Spleen (tissue), 11 donors: ENCODE data around the gene HOXB9. TPM values are rescaled to one million over a fixed set of nuclear protein-coding genes. Genes with fewer than 3 reads are reported as not detected.

Experiments
- DNase-seq: peaks from one replicate; pipeline ENCODE4 v3.0.0-alpha.2; 2020
- H3K27ac ChIP-seq, 8 donors: fragments of 200-600 bp; sonication (generic) in 7 of 8; 1 replicate in 4 of 8; 2 replicates in 4 of 8; pipeline versions ENCODE4 v1.5.0 to v1.8.0; 2016 to 2021; ENCODE audit warnings: inconsistent platforms in 4 of 8, mild to moderate bottlenecking in 4 of 8, moderate library complexity in 1 of 8
- H3K27me3 ChIP-seq, 7 donors: fragments of 200-600 bp; sonication (generic) in 6 of 7; replicated peaks in 1 of 7; 1 replicate in 4 of 7; 2 replicates in 3 of 7; pipeline versions ENCODE4 v1.5.0 to v1.8.0; 2016 to 2021; ENCODE audit warnings: inconsistent platforms in 3 of 7, mild to moderate bottlenecking in 1 of 7
- H3K36me3 ChIP-seq, 6 donors: fragments of 200-600 bp; sonication (generic) in 5 of 6; 1 replicate in 4 of 6; 2 replicates in 2 of 6; pipeline versions ENCODE4 v1.5.0 to v1.8.0; 2016 to 2021; ENCODE audit warnings: inconsistent platforms in 2 of 6
- H3K4me1 ChIP-seq, 6 donors: fragments of 200-600 bp; sonication (generic) in 5 of 6; 1 replicate in 3 of 6; 2 replicates in 3 of 6; pipeline versions ENCODE4 v1.5.0 to v1.8.0; 2016 to 2021; ENCODE audit warnings: inconsistent platforms in 3 of 6
- H3K4me3 ChIP-seq, 8 donors: fragments of 200-600 bp; sonication (generic) in 7 of 8; 1 replicate in 4 of 8; 2 replicates in 4 of 8; pipeline versions ENCODE4 v1.5.0 to v1.8.0; 2016 to 2021; ENCODE audit warnings: inconsistent platforms in 4 of 8, mild to moderate bottlenecking in 4 of 8, moderate library complexity in 2 of 8
- H3K9me3 ChIP-seq, 8 donors: fragments of 200-600 bp; sonication (generic) in 7 of 8; 1 replicate in 4 of 8; 2 replicates in 4 of 8; pipeline versions ENCODE4 v1.5.0 to v1.8.0; 2016 to 2021; ENCODE audit warnings: inconsistent platforms in 4 of 8
- CTCF ChIP-seq, 11 experiments: fragments of 200-600 bp in 7 of 11; fragments of 450-650 bp in 4 of 11; sonication (generic) in 4 of 11; IDR thresholded peaks in 8 of 11; conservative IDR thresholded peaks in 3 of 11; 1 replicate in 7 of 11; 2 replicates in 4 of 11; pipeline versions ENCODE4 v1.4.0 to v1.8.0; 2016 to 2021; ENCODE audit warnings: antibody characterized with exemption in 11 of 11, inconsistent platforms in 4 of 11, mild to moderate bottlenecking in 1 of 11
- POLR2A ChIP-seq, 3 donors: fragments of 450-650 bp; IDR thresholded peaks; one replicate each; pipeline ENCODE4 v1.5.1; 2017; ENCODE audit warnings: antibody characterized with exemption in 3 of 3, mild to moderate bottlenecking in 1 of 3
- POLR2AphosphoS5 ChIP-seq, 3 donors: sonication (generic); formaldehyde crosslinking; IDR thresholded peaks; one replicate each; pipeline ENCODE4 v1.5.1; 2017; ENCODE audit warnings: antibody characterized with exemption in 3 of 3
- WGBS, 5 donors: extraction: QIAGEN DNeasy Blood & Tissue Kit in 3 of 5; methylation state at CpG; one replicate each; pipeline versions ENCODE4 v1.1.5 to v1.1.7; 2013 to 2018; 5-methylcytosine and 5-hydroxymethylcytosine counted together
- intact Hi-C: fragments of 100-400 bp; cut with DNase I; formaldehyde crosslinking; loops from one replicate; pipeline ENCODE4 v1.15.0; 2023; ENCODE audit warnings: low total_unique reads
- polyA plus RNA-seq, 3 donors: library from polyadenylated mRNA; stranded (reverse); fragments of 200-250 nt; gene quantifications; one replicate each; pipeline ENCODE4 v1.2.1, GENCODE V29; 2013
- total RNA-seq, 7 donors: library from RNA; depleted of rRNA in 3 of 7; stranded (reverse); fragments of >200 nt in 3 of 7; fragmentation: NEBNext Ultra II Directional in 4 of 7; extraction: Animal tissue kit (Norgen Biotek cat#: 25700) in 4 of 7; gene quantifications; one replicate each; pipeline versions ENCODE4 v1.1.0 to v1.2.1, GENCODE V29; 2016 to 2021
- donor health status: healthy with polysubstance abuse.
- donor health status: DM: no; HTN: no; CAD: no; lungs with moderate emphysema.
- donor health status: DM: no; HTN: no; CAD: no.
- donor health status: Bipolar disorder and iron deficiency.
- donor health status: healthy.
- donor health status: DM: no; HTN: no; CAD: no.
- donor health status: DM: yes; HTN: yes; CAD: no.

Gene HOXB9
- total and polyA plus RNA-seq, 10 donors = 0.10 to 0.50 (median 0.42) TPM; not detected in 5

- peaks cover 20 to 100% (median 99%) of the 10 kb centered on the region in 7 donors for H3K27me3 ChIP-seq
- H3K4me1 ChIP-seq = peaks cover 3 to 23% (median 7%) of the 10 kb centered on the region in 6 donors
- no peak overlapping the region for H3K27ac ChIP-seq
- intact Hi-C loops = no loop called here
- no peaks in the 10 kb centered on the region for H3K9me3 ChIP-seq
- no peak overlapping the region for H3K4me3 ChIP-seq
- no peaks in the 10 kb centered on the region for H3K36me3 ChIP-seq
- TF ChIP-seq POLR2A (IDR thresholded peaks at IDR 0.05) (no peak), POLR2AphosphoS5 (IDR thresholded peaks at IDR 0.05) (no peak), CTCF (IDR thresholded peaks at IDR 0.05 in 8 of 11, conservative IDR thresholded peaks at IDR 0.05 in 3 of 11) (no peak)
- 46 to 59% (median 55%) methylated on average over 19 to 20 of the region's 20 CpGs for WGBS, 5 donors
- no peak for DNase-seq
Measured at GRCh38 chr17:48634493-48635208, 8.5 kb upstream of the HOXB9 start.

- Histone ChIP-seq H3K27ac (no peak overlapping the region), H3K4me1 (peaks cover 3 to 23% (median 7%) of the 10 kb centered on the region in 6 donors), H3K27me3 (peaks cover 16 to 100% (median 100%) of the 10 kb centered on the region in 7 donors), H3K9me3 (no peaks in the 10 kb centered on the region), H3K36me3 (no peaks in the 10 kb centered on the region), H3K4me3 (peak overlapping the region in 1 of 8 donors; percentile 39)
- TF ChIP-seq POLR2AphosphoS5 (IDR thresholded peaks at IDR 0.05) (no peak), CTCF (IDR thresholded peaks at IDR 0.05 in 8 of 11, conservative IDR thresholded peaks at IDR 0.05 in 3 of 11) (no peak), POLR2A (IDR thresholded peaks at IDR 0.05) (no peak)
- no peak for DNase-seq
- intact Hi-C loops = no loop called here
- 43 to 60% (median 50%) methylated on average over 25 to 35 of the region's 35 CpGs for WGBS, 5 donors
Measured at GRCh38 chr17:48633266-48633677, 7.1 kb upstream of the HOXB9 start.

- TF ChIP-seq POLR2A (IDR thresholded peaks at IDR 0.05) (no peak), CTCF (IDR thresholded peaks at IDR 0.05 in 8 of 11, conservative IDR thresholded peaks at IDR 0.05 in 3 of 11) (no peak), POLR2AphosphoS5 (IDR thresholded peaks at IDR 0.05) (no peak)
- 54 to 73% (median 69%) methylated on average over 6 to 7 of the region's 7 CpGs for WGBS, 5 donors
- no peak overlapping the region for H3K27ac ChIP-seq
- intact Hi-C loops = no loop called here
- H3K4me3 ChIP-seq = no peak overlapping the region
- H3K36me3 ChIP-seq = no peaks in the 10 kb centered on the region
- peaks cover 3 to 23% (median 7%) of the 10 kb centered on the region in 6 donors for H3K4me1 ChIP-seq
- no peak for DNase-seq
- no peaks in the 10 kb centered on the region for H3K9me3 ChIP-seq
- peaks cover 16 to 100% (median 100%) of the 10 kb centered on the region in 7 donors for H3K27me3 ChIP-seq
Measured at GRCh38 chr17:48632579-48633265, 6.6 kb upstream of the HOXB9 start.
